Breast epithelium (tissue), 3 donors: ENCODE measurements around the gene TYMP.

Experiments used
- POLR2AphosphoS5 ChIP-seq, 3 donors: sonication (generic); formaldehyde crosslinking; IDR thresholded peaks; one replicate each; pipeline ENCODE4 v1.6.1; 2017; ENCODE audit warnings: antibody characterized with exemption in 3 of 3
- TF ChIP-seq, protein P1 (sequence below), 3 donors: fragments of 450-650 bp; IDR thresholded peaks; one replicate each; pipeline ENCODE4 v1.5.1; 2016 to 2017; ENCODE audit warnings: antibody characterized with exemption in 3 of 3, mild to moderate bottlenecking in 3 of 3, moderate library complexity in 3 of 3

DNA sequence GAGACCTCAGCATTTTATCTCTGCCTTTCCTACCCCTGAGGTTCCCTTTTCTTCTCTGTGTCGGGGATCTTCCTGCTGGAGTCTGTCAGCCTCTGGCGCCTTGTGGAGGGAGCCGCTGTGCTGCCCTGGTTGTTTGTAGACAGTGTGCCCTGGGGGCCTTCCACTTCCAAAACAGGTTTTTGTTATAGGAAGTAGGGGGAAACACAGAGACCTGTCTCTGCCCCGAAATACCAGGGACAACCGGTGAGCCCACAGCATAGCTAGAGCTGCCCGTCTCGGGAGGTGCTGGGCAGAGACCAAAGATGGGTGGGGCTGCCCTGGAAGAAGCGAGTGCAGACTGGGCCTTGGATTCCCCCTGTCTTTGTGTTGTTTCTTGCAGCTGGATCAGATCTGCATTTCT is 13.7 kb downstream of the TYMP start:
- TF ChIP-seq, protein P1, sequence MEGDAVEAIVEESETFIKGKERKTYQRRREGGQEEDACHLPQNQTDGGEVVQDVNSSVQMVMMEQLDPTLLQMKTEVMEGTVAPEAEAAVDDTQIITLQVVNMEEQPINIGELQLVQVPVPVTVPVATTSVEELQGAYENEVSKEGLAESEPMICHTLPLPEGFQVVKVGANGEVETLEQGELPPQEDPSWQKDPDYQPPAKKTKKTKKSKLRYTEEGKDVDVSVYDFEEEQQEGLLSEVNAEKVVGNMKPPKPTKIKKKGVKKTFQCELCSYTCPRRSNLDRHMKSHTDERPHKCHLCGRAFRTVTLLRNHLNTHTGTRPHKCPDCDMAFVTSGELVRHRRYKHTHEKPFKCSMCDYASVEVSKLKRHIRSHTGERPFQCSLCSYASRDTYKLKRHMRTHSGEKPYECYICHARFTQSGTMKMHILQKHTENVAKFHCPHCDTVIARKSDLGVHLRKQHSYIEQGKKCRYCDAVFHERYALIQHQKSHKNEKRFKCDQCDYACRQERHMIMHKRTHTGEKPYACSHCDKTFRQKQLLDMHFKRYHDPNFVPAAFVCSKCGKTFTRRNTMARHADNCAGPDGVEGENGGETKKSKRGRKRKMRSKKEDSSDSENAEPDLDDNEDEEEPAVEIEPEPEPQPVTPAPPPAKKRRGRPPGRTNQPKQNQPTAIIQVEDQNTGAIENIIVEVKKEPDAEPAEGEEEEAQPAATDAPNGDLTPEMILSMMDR (IDR thresholded peaks at IDR 0.05), result no peak
- TF ChIP-seq POLR2AphosphoS5 (IDR thresholded peaks at IDR 0.05), result no peak
